H9 (cell line): ENCODE results near the gene PHOSPHO1. TPM values are rescaled to one million over a fixed set of nuclear protein-coding genes. Genes with fewer than 3 reads are reported as not detected.

Source experiments
- DNase-seq: peaks from one replicate; pipeline ENCODE4 v3.0.0-alpha.2; 2017
- H2AFZ ChIP-seq: one replicate; pipeline ENCODE4 v1.6.1; 2013; ENCODE audit warnings: mild to moderate bottlenecking, low read length, control low read depth, moderate library complexity
- H2AK5ac ChIP-seq: 2 replicates; pipeline ENCODE4 v1.6.1; 2013; ENCODE audit warnings: low read length, control low read depth, mixed read lengths; ENCODE audit not compliant: insufficient read length
- H2BK120ac ChIP-seq: one replicate; pipeline ENCODE4 v1.6.1; 2013; ENCODE audit warnings: low read depth, mild to moderate bottlenecking, low read length, control low read depth, inconsistent platforms; ENCODE audit not compliant: poor library complexity, severe bottlenecking
- H2BK12ac ChIP-seq: 2 replicates; pipeline ENCODE4 v1.6.1; 2013; ENCODE audit warnings: low read length, control low read depth, mixed read lengths, low read depth; ENCODE audit not compliant: insufficient read length
- H2BK15ac ChIP-seq: 2 replicates; pipeline ENCODE4 v1.6.1; 2013; ENCODE audit warnings: low read depth, low read length, control low read depth
- H2BK20ac ChIP-seq: one replicate; pipeline ENCODE4 v1.6.1; 2013; ENCODE audit warnings: low read depth, mild to moderate bottlenecking, low read length, control low read depth, inconsistent platforms; ENCODE audit not compliant: poor library complexity, severe bottlenecking
- H2BK5ac ChIP-seq: 2 replicates; pipeline ENCODE4 v1.6.1; 2013; ENCODE audit warnings: low read length, control low read depth, mixed read lengths; ENCODE audit not compliant: insufficient read length
- H3K14ac ChIP-seq: 2 replicates; pipeline ENCODE4 v1.6.1; 2013; ENCODE audit warnings: low read length, control low read depth; ENCODE audit not compliant: insufficient read depth
- H3K18ac ChIP-seq: 2 replicates; pipeline ENCODE4 v1.6.1; 2013; ENCODE audit warnings: low read depth, mild to moderate bottlenecking, mixed read lengths, low read length, control low read depth; ENCODE audit not compliant: insufficient read length
- H3K23ac ChIP-seq: 2 replicates; pipeline ENCODE4 v1.6.1; 2013; ENCODE audit warnings: low read length, control low read depth, mixed read lengths, low read depth; ENCODE audit not compliant: insufficient read length
- H3K23me2 ChIP-seq: 2 replicates; pipeline ENCODE4 v1.6.1; 2013; ENCODE audit warnings: low read depth, mild to moderate bottlenecking, mixed read lengths, low read length, control low read depth; ENCODE audit not compliant: insufficient read length, poor library complexity, severe bottlenecking
- H3K27ac ChIP-seq: 2 replicates; pipeline ENCODE4 v1.5.1; 2013; ENCODE audit warnings: low read length, control low read depth, mixed read lengths, low read depth; ENCODE audit not compliant: insufficient read length
- H3K27me3 ChIP-seq: 2 replicates; pipeline ENCODE4 v1.6.1; 2013; ENCODE audit warnings: low read length, control low read depth, inconsistent platforms; ENCODE audit not compliant: insufficient read depth
- H3K4ac ChIP-seq: 2 replicates; pipeline ENCODE4 v1.6.1; 2013; ENCODE audit warnings: low read depth, mild to moderate bottlenecking, control low read depth, inconsistent platforms, low read length, moderate library complexity
- H3K4me1 ChIP-seq: 2 replicates; pipeline ENCODE4 v1.6.1; 2013; ENCODE audit warnings: low read length, control low read depth, inconsistent platforms; ENCODE audit not compliant: insufficient read depth
- H3K4me2 ChIP-seq: 2 replicates; pipeline ENCODE4 v1.6.1; 2013; ENCODE audit warnings: low read length, control low read depth, mixed read lengths; ENCODE audit not compliant: insufficient read length, insufficient read depth
- H3K56ac ChIP-seq: 2 replicates; pipeline ENCODE4 v1.6.1; 2013; ENCODE audit warnings: low read depth, mild to moderate bottlenecking, mixed read lengths, low read length, control low read depth; ENCODE audit not compliant: insufficient read length
- H3K79me1 ChIP-seq: 2 replicates; pipeline ENCODE4 v1.6.1; 2013; ENCODE audit warnings: low read depth, mild to moderate bottlenecking, moderate library complexity, low read length, control low read depth, inconsistent platforms; ENCODE audit not compliant: insufficient read depth, poor library complexity, severe bottlenecking
- H3K79me2 ChIP-seq: 2 replicates; pipeline ENCODE4 v1.6.1; 2013; ENCODE audit warnings: low read length, control low read depth, inconsistent platforms; ENCODE audit not compliant: insufficient read depth
- H3K9ac ChIP-seq: 2 replicates; pipeline ENCODE4 v1.6.1; 2013; ENCODE audit warnings: low read length, control low read depth, mixed read lengths; ENCODE audit not compliant: insufficient read length; ENCODE audit errors: extremely low read depth
- H3K9me3 ChIP-seq: one replicate; pipeline ENCODE4 v1.6.1; 2013; ENCODE audit warnings: low read depth, low read length, inconsistent platforms; ENCODE audit not compliant: control insufficient read depth
- H3T11ph ChIP-seq: one replicate; pipeline ENCODE4 v1.6.1; 2013; ENCODE audit warnings: mild to moderate bottlenecking, low read length, control low read depth, inconsistent platforms
- H4K20me1 ChIP-seq: one replicate; pipeline ENCODE4 v1.6.1; 2013; ENCODE audit not compliant: control insufficient read depth, insufficient read length, insufficient read depth
- H4K5ac ChIP-seq: 2 replicates; pipeline ENCODE4 v1.6.1; 2013; ENCODE audit warnings: low read depth, mild to moderate bottlenecking, mixed read lengths, low read length, control low read depth; ENCODE audit not compliant: insufficient read length
- H4K8ac ChIP-seq: replicated peaks from 2 replicates; pipeline ENCODE4 v1.6.1; 2013; ENCODE audit warnings: low read length, control low read depth, mixed read lengths, low read depth; ENCODE audit not compliant: insufficient read length
- H4K91ac ChIP-seq: 2 replicates; pipeline ENCODE4 v1.6.1; 2013; ENCODE audit warnings: low read depth, mild to moderate bottlenecking, moderate library complexity, mixed read lengths, low read length, control low read depth; ENCODE audit not compliant: insufficient read length
- H3K27ac Mint-ChIP-seq, 3 experiments: 2 replicates in 2 of 3; 3 replicates in 1 of 3; pipeline ENCODE4 v1.8.0; 2020 to 2021; ENCODE audit warnings: mixed read lengths in 3 of 3, mild to moderate bottlenecking in 1 of 3, moderate library complexity in 1 of 3
- H3K27me3 Mint-ChIP-seq: 2 replicates; pipeline ENCODE4 v1.8.0; 2021; ENCODE audit warnings: low read depth, mild to moderate bottlenecking, moderate library complexity, mixed read lengths
- H3K36me3 Mint-ChIP-seq, 3 experiments: 2 replicates in 2 of 3; 3 replicates in 1 of 3; pipeline ENCODE4 v1.8.0; 2020 to 2021; ENCODE audit warnings: low read depth in 3 of 3, mixed read lengths in 3 of 3; ENCODE audit not compliant: insufficient read depth in 1 of 3
- H3K4me1 Mint-ChIP-seq, 2 experiments: 2 replicates each; pipeline ENCODE4 v1.8.0; 2020; ENCODE audit warnings: mixed read lengths in 2 of 2
- H3K4me3 Mint-ChIP-seq, 2 experiments: 2 replicates in 1 of 2; 3 replicates in 1 of 2; pipeline ENCODE4 v1.8.0; 2020 to 2021; ENCODE audit warnings: mild to moderate bottlenecking in 2 of 2, mixed read lengths in 2 of 2, moderate library complexity in 1 of 2
- H3K9me3 Mint-ChIP-seq, 2 experiments: 2 replicates in 1 of 2; 3 replicates in 1 of 2; pipeline ENCODE4 v1.8.0; 2020; ENCODE audit warnings: mild to moderate bottlenecking in 2 of 2, mixed read lengths in 2 of 2, moderate library complexity in 1 of 2
- WGBS: extraction: QIAGEN DNeasy Blood & Tissue Kit; methylation state at CpG from one replicate; pipeline ENCODE4 v1.1.7; 2013; ENCODE audit warnings: missing lambda C conversion rate, low lambda C conversion rate, mixed read lengths; ENCODE audit not compliant: insufficient read length; ENCODE audit errors: extremely low coverage; 5-methylcytosine and 5-hydroxymethylcytosine counted together
- total RNA-seq: library from RNA; stranded (reverse); gene quantifications from 2 replicates; pipeline ENCODE4 v1.2.1, GENCODE V29; 2021
- TF ChIP-seq, protein P1 (sequence below): fragments of 200-600 bp; sonication (generic); conservative IDR thresholded peaks from 3 replicates; pipeline ENCODE4 v1.8.0; 2021; ENCODE audit warnings: antibody characterized with exemption, mild to moderate bottlenecking

PHOSPHO1 gene
- total RNA-seq, 1 experiment from 2014 or later = 0.63 TPM

- H3K9ac ChIP-seq = no peak overlapping the region
- H3K4ac ChIP-seq = no peak overlapping the region
- no peak overlapping the region for H3K56ac ChIP-seq
- no peak overlapping the region for H2BK5ac ChIP-seq
- H3K4me1 Mint-ChIP-seq = peaks cover 24% of the 10 kb centered on the region in 2 experiments
- no peak overlapping the region for H3K14ac ChIP-seq
- no peaks in the 10 kb centered on the region for H3K4me1 ChIP-seq
- H3K4me3 Mint-ChIP-seq = peak overlapping the region; percentile 65 to 82
- no peak overlapping the region for H4K8ac ChIP-seq
- no peak overlapping the region for H2BK20ac ChIP-seq
- peak; percentile 90 for DNase-seq
- H2BK15ac ChIP-seq = no peak overlapping the region
- no peak overlapping the region for H3K23ac ChIP-seq
- no peaks in the 10 kb centered on the region for H3K9me3 Mint-ChIP-seq
- TF ChIP-seq, protein P1, sequence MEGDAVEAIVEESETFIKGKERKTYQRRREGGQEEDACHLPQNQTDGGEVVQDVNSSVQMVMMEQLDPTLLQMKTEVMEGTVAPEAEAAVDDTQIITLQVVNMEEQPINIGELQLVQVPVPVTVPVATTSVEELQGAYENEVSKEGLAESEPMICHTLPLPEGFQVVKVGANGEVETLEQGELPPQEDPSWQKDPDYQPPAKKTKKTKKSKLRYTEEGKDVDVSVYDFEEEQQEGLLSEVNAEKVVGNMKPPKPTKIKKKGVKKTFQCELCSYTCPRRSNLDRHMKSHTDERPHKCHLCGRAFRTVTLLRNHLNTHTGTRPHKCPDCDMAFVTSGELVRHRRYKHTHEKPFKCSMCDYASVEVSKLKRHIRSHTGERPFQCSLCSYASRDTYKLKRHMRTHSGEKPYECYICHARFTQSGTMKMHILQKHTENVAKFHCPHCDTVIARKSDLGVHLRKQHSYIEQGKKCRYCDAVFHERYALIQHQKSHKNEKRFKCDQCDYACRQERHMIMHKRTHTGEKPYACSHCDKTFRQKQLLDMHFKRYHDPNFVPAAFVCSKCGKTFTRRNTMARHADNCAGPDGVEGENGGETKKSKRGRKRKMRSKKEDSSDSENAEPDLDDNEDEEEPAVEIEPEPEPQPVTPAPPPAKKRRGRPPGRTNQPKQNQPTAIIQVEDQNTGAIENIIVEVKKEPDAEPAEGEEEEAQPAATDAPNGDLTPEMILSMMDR = peak; percentile 88
- no peaks in the 10 kb centered on the region for H3K36me3 Mint-ChIP-seq
- peak overlapping the region; percentile 62 for H3K4me2 ChIP-seq
- no peaks in the 10 kb centered on the region for H4K20me1 ChIP-seq
- H3K27ac ChIP-seq = no peak overlapping the region
- no peaks in the 10 kb centered on the region for H3K9me3 ChIP-seq
- no peaks in the 10 kb centered on the region for H3K79me1 ChIP-seq
- peaks cover 8% of the 10 kb centered on the region for H3K23me2 ChIP-seq
- WGBS = no CpG with 5 or more reads among the region's 31 CpGs
- H2BK120ac ChIP-seq = no peak overlapping the region
- H2AFZ ChIP-seq = no peak overlapping the region
- H3K27ac Mint-ChIP-seq = no peak overlapping the region; a peak in 1 of 7 replicates
- H3K18ac ChIP-seq = no peak overlapping the region
- no peak overlapping the region for H2BK12ac ChIP-seq
- H3K27me3 ChIP-seq = peaks cover 14% of the 10 kb centered on the region; the same call in 1 of the 2 replicates
- no peak overlapping the region for H4K5ac ChIP-seq
- no peak overlapping the region for H4K91ac ChIP-seq
- no peak overlapping the region for H2AK5ac ChIP-seq
- H3K27me3 Mint-ChIP-seq = peaks cover 80% of the 10 kb centered on the region
- no peak overlapping the region for H3T11ph ChIP-seq
- H3K79me2 ChIP-seq = no peaks in the 10 kb centered on the region
Observed at GRCh38 chr17:49223517-49224197, 6.9 kb downstream of the PHOSPHO1 start.
